GM12801 (cell line): ENCODE measurements around the gene C1QTNF1.

Source experiments
- CTCF ChIP-seq: IDR thresholded peaks from one replicate; pipeline ENCODE4 v1.5.1; 2011; ENCODE audit warnings: control low read depth; ENCODE audit not compliant: insufficient read length; ENCODE audit errors: extremely low read depth

C1QTNF1 gene

DNA sequence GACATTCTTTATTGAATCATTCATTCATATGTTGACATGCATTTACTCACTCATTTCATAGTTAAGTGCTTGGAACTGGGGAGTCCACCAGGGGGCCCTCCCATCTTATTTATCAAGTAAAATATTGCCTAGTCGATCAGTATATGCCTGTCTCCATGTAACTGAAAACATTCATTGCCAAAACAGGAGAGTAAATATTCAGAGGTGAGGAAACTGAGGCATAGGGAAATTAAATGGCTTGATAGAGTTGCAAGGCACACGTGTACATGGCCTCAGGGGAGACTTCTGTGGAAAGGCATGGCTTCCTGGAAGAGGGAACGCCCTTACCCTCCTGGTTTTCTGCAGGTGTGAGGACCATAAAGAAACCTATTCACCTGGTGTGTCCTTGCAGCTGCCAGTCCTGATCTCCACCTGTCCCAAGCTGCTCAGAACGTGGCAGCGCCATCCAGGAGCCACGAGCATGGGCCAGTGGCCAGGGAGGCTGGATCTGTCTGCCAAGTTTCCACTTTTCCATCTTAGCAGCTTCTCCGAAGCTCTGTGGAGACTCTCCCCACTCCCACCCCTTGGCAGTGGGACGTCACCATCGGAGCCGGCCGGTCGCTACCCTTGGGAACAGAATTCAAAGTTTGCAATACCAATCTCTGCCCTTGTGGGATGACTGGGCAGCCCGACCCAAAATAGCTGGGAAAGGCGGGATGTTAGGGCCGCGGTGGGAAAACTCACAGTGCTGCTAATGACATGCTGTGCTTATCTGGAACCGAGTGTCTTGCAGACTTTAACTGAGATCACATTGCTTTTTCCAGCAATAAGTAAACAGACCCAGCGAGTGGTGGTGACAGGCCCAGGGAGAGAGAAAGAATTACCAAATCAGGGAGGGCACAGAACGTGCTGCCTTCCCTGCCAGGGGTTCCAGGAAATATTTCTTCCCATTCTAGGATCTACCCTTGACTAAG lies 4.1 kb upstream of the C1QTNF1 start:
- TF ChIP-seq CTCF, result no peak

DNA sequence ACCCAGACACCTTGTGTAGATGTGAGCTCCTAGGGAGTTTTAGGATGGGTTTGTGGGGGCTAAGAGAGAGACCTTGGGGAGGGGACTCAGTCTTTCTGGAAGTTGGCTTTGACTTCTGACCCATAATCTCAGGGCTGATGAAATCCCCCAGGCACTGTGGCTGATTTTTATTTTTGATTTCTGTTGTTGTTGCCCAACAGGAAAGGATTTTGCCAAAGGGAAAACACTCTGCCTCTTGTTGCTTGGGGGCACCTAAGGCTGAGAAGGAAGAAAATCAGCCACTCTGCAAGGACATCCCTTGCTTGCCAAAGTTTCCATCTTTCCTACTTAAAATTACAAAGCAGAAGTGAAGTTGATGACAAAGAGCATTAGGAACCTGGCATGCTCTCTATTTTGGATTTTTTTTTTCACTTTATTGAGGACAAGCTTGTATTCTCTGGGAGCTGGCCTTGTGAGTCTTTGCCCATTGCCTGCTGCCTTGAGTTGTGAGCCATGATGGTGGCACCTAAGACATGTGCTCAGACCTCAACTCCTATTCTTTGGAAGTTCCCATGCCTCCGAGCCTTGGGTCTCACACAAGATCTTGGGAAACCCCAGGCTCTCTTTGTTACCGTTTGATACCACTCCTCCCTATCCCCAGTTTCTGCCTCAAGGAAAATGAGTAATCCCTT lies 3.2 kb upstream of the C1QTNF1 start:
- TF ChIP-seq CTCF, result no peak

- no peak for TF ChIP-seq CTCF
These were observed 1.4 kb upstream of the C1QTNF1 start for GRCh38 chr17:79022507-79022991.

- TF ChIP-seq CTCF, result no peak
These were observed 726 bp upstream of the C1QTNF1 start for GRCh38 chr17:79023180-79023705.

GRCh38 chr17:79024901-79025737 lies 1.1 kb downstream of the C1QTNF1 start:
- TF ChIP-seq CTCF, result no peak

- TF ChIP-seq CTCF, result no peak
These were observed 2.7 kb downstream of the C1QTNF1 start for GRCh38 chr17:79026376-79027273.
